Neural progenitor cell (in vitro differentiated cells): Measurements from ENCODE around the gene PHF13. TPM values are rescaled to one million over a fixed set of nuclear protein-coding genes. Genes with fewer than 3 reads are reported as not detected.
"Not testable (repeated sequence)": the region's sequence is repeated elsewhere in the genome, so short reads cannot be mapped to it uniquely, and the experiment has no call there.

Experiments used
- DNase-seq: peaks from one replicate; pipeline ENCODE4 v3.0.0-alpha.2; 2016; ENCODE audit warnings: low spot score
- H2AFZ ChIP-seq: fragments of 200-600 bp; sonication (generic); replicated peaks from 2 replicates; pipeline ENCODE4 v1.6.1; 2016; ENCODE audit warnings: antibody characterized with exemption
- H3F3A ChIP-seq: fragments of 200-600 bp; sonication (generic); 2 replicates; pipeline ENCODE4 v1.6.1; 2016; ENCODE audit warnings: antibody characterized with exemption, low read depth
- H3K27ac ChIP-seq: fragments of 200-600 bp; sonication (generic); 2 replicates; pipeline ENCODE4 v1.5.1; 2016; ENCODE audit warnings: mild to moderate bottlenecking
- H3K27me3 ChIP-seq: fragments of 200-600 bp; sonication (generic); 2 replicates; pipeline ENCODE4 v1.6.1; 2016; ENCODE audit warnings: mild to moderate bottlenecking, moderate library complexity
- H3K36me3 ChIP-seq: fragments of 200-600 bp; sonication (generic); 2 replicates; pipeline ENCODE4 v1.5.1; 2016
- H3K4me1 ChIP-seq: fragments of 200-600 bp; sonication (generic); 2 replicates; pipeline ENCODE4 v1.6.1; 2016; ENCODE audit warnings: mixed run types
- H3K4me2 ChIP-seq: fragments of 200-600 bp; sonication (generic); 2 replicates; pipeline ENCODE4 v1.6.1; 2016
- H3K4me3 ChIP-seq: fragments of 200-600 bp; sonication (generic); 2 replicates; pipeline ENCODE4 v1.5.1; 2016
- H3K79me2 ChIP-seq: fragments of 200-600 bp; sonication (generic); 2 replicates; pipeline ENCODE4 v1.6.1; 2016; ENCODE audit warnings: low read depth
- H3K9ac ChIP-seq: fragments of 200-600 bp; sonication (generic); 2 replicates; pipeline ENCODE4 v1.6.1; 2016
- H3K9me3 ChIP-seq: fragments of 200-600 bp; sonication (generic); 2 replicates; pipeline ENCODE4 v1.5.1; 2016; ENCODE audit warnings: low read depth
- H4K20me1 ChIP-seq: fragments of 200-600 bp; sonication (generic); 2 replicates; pipeline ENCODE4 v1.6.1; 2016; ENCODE audit warnings: low read depth
- H3K27ac Mint-ChIP-seq: 3 replicates; pipeline ENCODE4 v1.8.0; 2021; ENCODE audit warnings: mixed read lengths
- H3K27me3 Mint-ChIP-seq: 2 replicates; pipeline ENCODE4 v1.8.0; 2022; ENCODE audit warnings: low read depth, mild to moderate bottlenecking, inconsistent platforms, moderate library complexity, mixed read lengths; ENCODE audit not compliant: insufficient read depth
- H3K36me3 Mint-ChIP-seq: 3 replicates; pipeline ENCODE4 v1.8.0; 2021; ENCODE audit warnings: mixed read lengths
- H3K4me1 Mint-ChIP-seq: 3 replicates; pipeline ENCODE4 v1.8.0; 2021; ENCODE audit warnings: mixed read lengths
- H3K4me3 Mint-ChIP-seq: 3 replicates; pipeline ENCODE4 v1.8.0; 2021; ENCODE audit warnings: mild to moderate bottlenecking, moderate library complexity, mixed read lengths
- H3K9me3 Mint-ChIP-seq: 3 replicates; pipeline ENCODE4 v1.8.0; 2020; ENCODE audit warnings: mixed read lengths
- EZH2 ChIP-seq: fragments of 200-600 bp; sonication (generic); IDR thresholded peaks from 2 replicates; pipeline ENCODE4 v1.6.1; 2017; ENCODE audit warnings: antibody characterized with exemption, mild to moderate bottlenecking, moderate library complexity
- EZH2phosphoT487 ChIP-seq: fragments of 200-600 bp; sonication (generic); IDR thresholded peaks from 2 replicates; pipeline ENCODE4 v1.6.1; 2017; ENCODE audit warnings: antibody characterized with exemption
- total RNA-seq: library from RNA; depleted of rRNA; stranded (reverse); fragments of >200 nt; gene quantifications from 2 replicates; pipeline ENCODE4 v1.2.3, GENCODE V29; 2015; ENCODE audit warnings: low replicate concordance
- TF ChIP-seq, protein P1 (sequence below): fragments of 200-600 bp; sonication (generic); IDR thresholded peaks from 2 replicates; pipeline ENCODE4 v1.5.1; 2017; ENCODE audit warnings: antibody characterized with exemption, mild to moderate bottlenecking

Gene PHF13
- total RNA-seq, 1 donor from 2014 or later, result 32.0 TPM

GRCh38 chr1:6657138-6657537 lies 43.6 kb downstream of the PHF13 start:
- no peaks in the 10 kb centered on the region for H3K27me3 ChIP-seq
- H3K79me2 ChIP-seq, result peaks cover 7% of the 10 kb centered on the region
- Mint-ChIP-seq H3K4me1 (peaks cover 22% of the 10 kb centered on the region), H3K9me3 (no peaks in the 10 kb centered on the region), H3K36me3 (peaks cover 12% of the 10 kb centered on the region), H3K27ac (no peak overlapping the region), H3K27me3 (peaks cover 5% of the 10 kb centered on the region), H3K4me3 (no peak overlapping the region)
- no peak for DNase-seq
- H3K4me1 ChIP-seq, result no peaks in the 10 kb centered on the region
- H3K9me3 ChIP-seq, result no peaks in the 10 kb centered on the region
- H3K4me2 ChIP-seq, result no peak overlapping the region
- no peak overlapping the region for H2AFZ ChIP-seq
- H3K36me3 ChIP-seq, result no peaks in the 10 kb centered on the region
- no peaks in the 10 kb centered on the region for H3F3A ChIP-seq
- H4K20me1 ChIP-seq, result peaks cover 4% of the 10 kb centered on the region
- H3K9ac ChIP-seq, result no peak overlapping the region
- TF ChIP-seq EZH2 (no peak), EZH2phosphoT487 (no peak)
- TF ChIP-seq, protein P1, sequence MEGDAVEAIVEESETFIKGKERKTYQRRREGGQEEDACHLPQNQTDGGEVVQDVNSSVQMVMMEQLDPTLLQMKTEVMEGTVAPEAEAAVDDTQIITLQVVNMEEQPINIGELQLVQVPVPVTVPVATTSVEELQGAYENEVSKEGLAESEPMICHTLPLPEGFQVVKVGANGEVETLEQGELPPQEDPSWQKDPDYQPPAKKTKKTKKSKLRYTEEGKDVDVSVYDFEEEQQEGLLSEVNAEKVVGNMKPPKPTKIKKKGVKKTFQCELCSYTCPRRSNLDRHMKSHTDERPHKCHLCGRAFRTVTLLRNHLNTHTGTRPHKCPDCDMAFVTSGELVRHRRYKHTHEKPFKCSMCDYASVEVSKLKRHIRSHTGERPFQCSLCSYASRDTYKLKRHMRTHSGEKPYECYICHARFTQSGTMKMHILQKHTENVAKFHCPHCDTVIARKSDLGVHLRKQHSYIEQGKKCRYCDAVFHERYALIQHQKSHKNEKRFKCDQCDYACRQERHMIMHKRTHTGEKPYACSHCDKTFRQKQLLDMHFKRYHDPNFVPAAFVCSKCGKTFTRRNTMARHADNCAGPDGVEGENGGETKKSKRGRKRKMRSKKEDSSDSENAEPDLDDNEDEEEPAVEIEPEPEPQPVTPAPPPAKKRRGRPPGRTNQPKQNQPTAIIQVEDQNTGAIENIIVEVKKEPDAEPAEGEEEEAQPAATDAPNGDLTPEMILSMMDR, result no peak
- no peak overlapping the region for H3K4me3 ChIP-seq
- no peak overlapping the region for H3K27ac ChIP-seq

- Mint-ChIP-seq H3K4me1 (peaks cover 16% of the 10 kb centered on the region), H3K27me3 (peaks cover 4% of the 10 kb centered on the region), H3K36me3 (peaks cover 14% of the 10 kb centered on the region), H3K4me3 (no peak overlapping the region), H3K27ac (no peak overlapping the region), H3K9me3 (no peaks in the 10 kb centered on the region)
- H3K36me3 ChIP-seq, result no peaks in the 10 kb centered on the region
- no peaks in the 10 kb centered on the region for H3K9me3 ChIP-seq
- H3F3A ChIP-seq, result no peaks in the 10 kb centered on the region
- no peak overlapping the region for H3K27ac ChIP-seq
- H3K27me3 ChIP-seq, result no peaks in the 10 kb centered on the region
- no peak overlapping the region for H3K9ac ChIP-seq
- H3K4me2 ChIP-seq, result no peak overlapping the region
- DNase-seq, result no peak
- no peak overlapping the region for H3K4me3 ChIP-seq
- no peaks in the 10 kb centered on the region for H3K4me1 ChIP-seq
- TF ChIP-seq EZH2phosphoT487, result no peak
- no peak overlapping the region for H2AFZ ChIP-seq
- H3K79me2 ChIP-seq, result peaks cover 11% of the 10 kb centered on the region
- H4K20me1 ChIP-seq, result peaks cover 4% of the 10 kb centered on the region
Observed at GRCh38 chr1:6658359-6659060, 45.0 kb downstream of the PHF13 start.

DNA sequence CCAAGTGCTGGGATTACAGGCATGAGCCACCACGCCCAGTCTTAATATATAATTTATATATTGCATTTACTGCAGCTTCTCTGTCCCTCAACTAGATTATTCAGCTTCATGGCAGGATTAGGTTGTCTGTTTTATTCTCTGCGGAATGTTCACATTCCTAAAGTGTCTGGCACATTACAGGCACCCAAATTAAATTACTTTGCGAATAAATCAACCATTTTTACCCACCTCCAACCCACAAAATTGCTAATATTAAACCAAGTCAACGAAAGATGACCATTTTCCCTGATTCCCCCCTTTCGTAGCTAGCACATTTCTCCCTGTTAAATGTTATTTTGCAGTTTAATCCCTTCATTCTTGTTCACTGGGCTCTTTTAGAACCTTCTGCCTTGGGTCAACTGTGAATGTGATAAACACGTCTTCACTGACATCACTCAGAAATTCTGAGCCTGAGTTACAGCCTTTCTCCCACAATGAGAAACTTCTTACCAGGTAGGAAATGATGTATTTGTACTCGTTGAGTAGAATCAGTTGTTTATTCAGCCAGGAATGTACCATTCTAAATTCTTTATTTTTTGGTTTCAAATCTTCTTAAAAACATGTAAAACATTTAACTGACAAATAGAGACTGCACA lies 47.0 kb downstream of the PHF13 start:
- no peaks in the 10 kb centered on the region for H3F3A ChIP-seq
- no peaks in the 10 kb centered on the region for H3K36me3 ChIP-seq
- H3K9me3 Mint-ChIP-seq, result no peaks in the 10 kb centered on the region

GRCh38 chr1:6662468-6662867 lies 48.9 kb downstream of the PHF13 start:
- not testable (repeated sequence) for H3K27me3 Mint-ChIP-seq, H3K27ac Mint-ChIP-seq, H3K4me3 Mint-ChIP-seq, H3K4me2 ChIP-seq, H3K4me1 ChIP-seq, H4K20me1 ChIP-seq, H3K9me3 Mint-ChIP-seq, H3F3A ChIP-seq, H3K36me3 ChIP-seq, H3K27ac ChIP-seq, DNase-seq, H2AFZ ChIP-seq, H3K4me3 ChIP-seq, H3K9me3 ChIP-seq, H3K9ac ChIP-seq, H3K4me1 Mint-ChIP-seq, H3K27me3 ChIP-seq
- peaks cover 11% of the 10 kb centered on the region for H3K79me2 ChIP-seq
- peaks cover 32% of the 10 kb centered on the region for H3K36me3 Mint-ChIP-seq

More for the DNA sequence above, 47.0 kb downstream of the PHF13 start:
- peaks cover 11% of the 10 kb centered on the region for H3K79me2 ChIP-seq
- peaks cover 23% of the 10 kb centered on the region for H3K36me3 Mint-ChIP-seq
- no peak overlapping the region for H3K4me3 Mint-ChIP-seq
- no peak overlapping the region for H3K9ac ChIP-seq
- H3K4me3 ChIP-seq, result no peak overlapping the region
- no peak overlapping the region for H3K27ac ChIP-seq
- H3K4me1 Mint-ChIP-seq, result peaks cover 9% of the 10 kb centered on the region
- H4K20me1 ChIP-seq, result peaks cover 4% of the 10 kb centered on the region
- no peak overlapping the region for H3K4me2 ChIP-seq
- no peaks in the 10 kb centered on the region for H3K9me3 ChIP-seq
- H3K27me3 Mint-ChIP-seq, result peaks cover 4% of the 10 kb centered on the region
- no peak overlapping the region for H2AFZ ChIP-seq
- no peaks in the 10 kb centered on the region for H3K4me1 ChIP-seq
- no peaks in the 10 kb centered on the region for H3K27me3 ChIP-seq
- DNase-seq, result no peak
- H3K27ac Mint-ChIP-seq, result no peak overlapping the region
- TF ChIP-seq EZH2 (no peak), EZH2phosphoT487 (no peak)
- TF ChIP-seq, protein P1, result no peak
